H9 (cell line): Measurements from ENCODE around the gene LRFN2. TPM values are rescaled to one million over a fixed set of nuclear protein-coding genes. Genes with fewer than 3 reads are reported as not detected.

Experiments
- DNase-seq: peaks from one replicate; pipeline ENCODE4 v3.0.0-alpha.2; 2017
- H2AFZ ChIP-seq: one replicate; pipeline ENCODE4 v1.6.1; 2013; ENCODE audit warnings: mild to moderate bottlenecking, low read length, control low read depth, moderate library complexity
- H2AK5ac ChIP-seq: 2 replicates; pipeline ENCODE4 v1.6.1; 2013; ENCODE audit warnings: low read length, control low read depth, mixed read lengths; ENCODE audit not compliant: insufficient read length
- H2BK120ac ChIP-seq: one replicate; pipeline ENCODE4 v1.6.1; 2013; ENCODE audit warnings: low read depth, mild to moderate bottlenecking, low read length, control low read depth, inconsistent platforms; ENCODE audit not compliant: poor library complexity, severe bottlenecking
- H2BK12ac ChIP-seq: 2 replicates; pipeline ENCODE4 v1.6.1; 2013; ENCODE audit warnings: low read length, control low read depth, mixed read lengths, low read depth; ENCODE audit not compliant: insufficient read length
- H2BK15ac ChIP-seq: 2 replicates; pipeline ENCODE4 v1.6.1; 2013; ENCODE audit warnings: low read depth, low read length, control low read depth
- H2BK20ac ChIP-seq: one replicate; pipeline ENCODE4 v1.6.1; 2013; ENCODE audit warnings: low read depth, mild to moderate bottlenecking, low read length, control low read depth, inconsistent platforms; ENCODE audit not compliant: poor library complexity, severe bottlenecking
- H2BK5ac ChIP-seq: 2 replicates; pipeline ENCODE4 v1.6.1; 2013; ENCODE audit warnings: low read length, control low read depth, mixed read lengths; ENCODE audit not compliant: insufficient read length
- H3K14ac ChIP-seq: 2 replicates; pipeline ENCODE4 v1.6.1; 2013; ENCODE audit warnings: low read length, control low read depth; ENCODE audit not compliant: insufficient read depth
- H3K18ac ChIP-seq: 2 replicates; pipeline ENCODE4 v1.6.1; 2013; ENCODE audit warnings: low read depth, mild to moderate bottlenecking, mixed read lengths, low read length, control low read depth; ENCODE audit not compliant: insufficient read length
- H3K23ac ChIP-seq: 2 replicates; pipeline ENCODE4 v1.6.1; 2013; ENCODE audit warnings: low read length, control low read depth, mixed read lengths, low read depth; ENCODE audit not compliant: insufficient read length
- H3K23me2 ChIP-seq: 2 replicates; pipeline ENCODE4 v1.6.1; 2013; ENCODE audit warnings: low read depth, mild to moderate bottlenecking, mixed read lengths, low read length, control low read depth; ENCODE audit not compliant: insufficient read length, poor library complexity, severe bottlenecking
- H3K27ac ChIP-seq: 2 replicates; pipeline ENCODE4 v1.5.1; 2013; ENCODE audit warnings: low read length, control low read depth, mixed read lengths, low read depth; ENCODE audit not compliant: insufficient read length
- H3K27me3 ChIP-seq: 2 replicates; pipeline ENCODE4 v1.6.1; 2013; ENCODE audit warnings: low read length, control low read depth, inconsistent platforms; ENCODE audit not compliant: insufficient read depth
- H3K4ac ChIP-seq: 2 replicates; pipeline ENCODE4 v1.6.1; 2013; ENCODE audit warnings: low read depth, mild to moderate bottlenecking, control low read depth, inconsistent platforms, low read length, moderate library complexity
- H3K4me1 ChIP-seq: 2 replicates; pipeline ENCODE4 v1.6.1; 2013; ENCODE audit warnings: low read length, control low read depth, inconsistent platforms; ENCODE audit not compliant: insufficient read depth
- H3K4me2 ChIP-seq: 2 replicates; pipeline ENCODE4 v1.6.1; 2013; ENCODE audit warnings: low read length, control low read depth, mixed read lengths; ENCODE audit not compliant: insufficient read length, insufficient read depth
- H3K56ac ChIP-seq: 2 replicates; pipeline ENCODE4 v1.6.1; 2013; ENCODE audit warnings: low read depth, mild to moderate bottlenecking, mixed read lengths, low read length, control low read depth; ENCODE audit not compliant: insufficient read length
- H3K79me1 ChIP-seq: 2 replicates; pipeline ENCODE4 v1.6.1; 2013; ENCODE audit warnings: low read depth, mild to moderate bottlenecking, moderate library complexity, low read length, control low read depth, inconsistent platforms; ENCODE audit not compliant: insufficient read depth, poor library complexity, severe bottlenecking
- H3K79me2 ChIP-seq: 2 replicates; pipeline ENCODE4 v1.6.1; 2013; ENCODE audit warnings: low read length, control low read depth, inconsistent platforms; ENCODE audit not compliant: insufficient read depth
- H3K9ac ChIP-seq: 2 replicates; pipeline ENCODE4 v1.6.1; 2013; ENCODE audit warnings: low read length, control low read depth, mixed read lengths; ENCODE audit not compliant: insufficient read length; ENCODE audit errors: extremely low read depth
- H3K9me3 ChIP-seq: one replicate; pipeline ENCODE4 v1.6.1; 2013; ENCODE audit warnings: low read depth, low read length, inconsistent platforms; ENCODE audit not compliant: control insufficient read depth
- H3T11ph ChIP-seq: one replicate; pipeline ENCODE4 v1.6.1; 2013; ENCODE audit warnings: mild to moderate bottlenecking, low read length, control low read depth, inconsistent platforms
- H4K20me1 ChIP-seq: one replicate; pipeline ENCODE4 v1.6.1; 2013; ENCODE audit not compliant: control insufficient read depth, insufficient read length, insufficient read depth
- H4K5ac ChIP-seq: 2 replicates; pipeline ENCODE4 v1.6.1; 2013; ENCODE audit warnings: low read depth, mild to moderate bottlenecking, mixed read lengths, low read length, control low read depth; ENCODE audit not compliant: insufficient read length
- H4K8ac ChIP-seq: replicated peaks from 2 replicates; pipeline ENCODE4 v1.6.1; 2013; ENCODE audit warnings: low read length, control low read depth, mixed read lengths, low read depth; ENCODE audit not compliant: insufficient read length
- H4K91ac ChIP-seq: 2 replicates; pipeline ENCODE4 v1.6.1; 2013; ENCODE audit warnings: low read depth, mild to moderate bottlenecking, moderate library complexity, mixed read lengths, low read length, control low read depth; ENCODE audit not compliant: insufficient read length
- H3K27ac Mint-ChIP-seq, 3 experiments: 2 replicates in 2 of 3; 3 replicates in 1 of 3; pipeline ENCODE4 v1.8.0; 2020 to 2021; ENCODE audit warnings: mixed read lengths in 3 of 3, mild to moderate bottlenecking in 1 of 3, moderate library complexity in 1 of 3
- H3K27me3 Mint-ChIP-seq: 2 replicates; pipeline ENCODE4 v1.8.0; 2021; ENCODE audit warnings: low read depth, mild to moderate bottlenecking, moderate library complexity, mixed read lengths
- H3K36me3 Mint-ChIP-seq, 3 experiments: 2 replicates in 2 of 3; 3 replicates in 1 of 3; pipeline ENCODE4 v1.8.0; 2020 to 2021; ENCODE audit warnings: low read depth in 3 of 3, mixed read lengths in 3 of 3; ENCODE audit not compliant: insufficient read depth in 1 of 3
- H3K4me1 Mint-ChIP-seq, 2 experiments: 2 replicates each; pipeline ENCODE4 v1.8.0; 2020; ENCODE audit warnings: mixed read lengths in 2 of 2
- H3K4me3 Mint-ChIP-seq, 2 experiments: 2 replicates in 1 of 2; 3 replicates in 1 of 2; pipeline ENCODE4 v1.8.0; 2020 to 2021; ENCODE audit warnings: mild to moderate bottlenecking in 2 of 2, mixed read lengths in 2 of 2, moderate library complexity in 1 of 2
- H3K9me3 Mint-ChIP-seq, 2 experiments: 2 replicates in 1 of 2; 3 replicates in 1 of 2; pipeline ENCODE4 v1.8.0; 2020; ENCODE audit warnings: mild to moderate bottlenecking in 2 of 2, mixed read lengths in 2 of 2, moderate library complexity in 1 of 2
- CTCF ChIP-seq: fragments of 200-600 bp; sonication (generic); conservative IDR thresholded peaks from 3 replicates; pipeline ENCODE4 v1.8.0; 2021; ENCODE audit warnings: antibody characterized with exemption, mild to moderate bottlenecking
- WGBS: extraction: QIAGEN DNeasy Blood & Tissue Kit; methylation state at CpG from one replicate; pipeline ENCODE4 v1.1.7; 2013; ENCODE audit warnings: missing lambda C conversion rate, low lambda C conversion rate, mixed read lengths; ENCODE audit not compliant: insufficient read length; ENCODE audit errors: extremely low coverage; 5-methylcytosine and 5-hydroxymethylcytosine counted together
- total RNA-seq: library from RNA; stranded (reverse); gene quantifications from 2 replicates; pipeline ENCODE4 v1.2.1, GENCODE V29; 2021

The LRFN2 gene
- total RNA-seq, 1 experiment from 2014 or later: 0.11 TPM

- Histone ChIP-seq H3K27me3 (no peaks in the 10 kb centered on the region), H2BK15ac (no peak overlapping the region), H2AFZ (no peak overlapping the region), H3K79me2 (no peaks in the 10 kb centered on the region), H3K9ac (no peak overlapping the region), H3K4me1 (peaks cover 3% of the 10 kb centered on the region; the same call in 1 of the 2 replicates), H3K4me2 (no peak overlapping the region), H3K56ac (no peak overlapping the region), H4K8ac (no peak overlapping the region), H2BK20ac (no peak overlapping the region), H4K20me1 (no peaks in the 10 kb centered on the region), H3K27ac (no peak overlapping the region), H3K4ac (no peak overlapping the region), H3K23ac (no peak overlapping the region), H3K18ac (no peak overlapping the region), H2AK5ac (no peak overlapping the region), H4K5ac (no peak overlapping the region), H3T11ph (no peak overlapping the region), H2BK12ac (no peak overlapping the region), H3K79me1 (no peaks in the 10 kb centered on the region), H4K91ac (no peak overlapping the region), H3K9me3 (no peaks in the 10 kb centered on the region), H3K14ac (no peak overlapping the region), H2BK120ac (no peak overlapping the region), H3K23me2 (no peaks in the 10 kb centered on the region), H2BK5ac (no peak overlapping the region)
- no peak overlapping the region for H3K4me3 Mint-ChIP-seq
- H3K4me1 Mint-ChIP-seq: peaks cover 58 to 65% of the 10 kb centered on the region in 2 experiments
- H3K27ac Mint-ChIP-seq: peak overlapping the region in 1 of 3 experiments; percentile 28; a peak in 1 of 7 replicates
- WGBS: no CpG with 5 or more reads among the region's 1 CpG
- H3K36me3 Mint-ChIP-seq: no peaks in the 10 kb centered on the region
- no peak for TF ChIP-seq CTCF
- DNase-seq: peak; percentile 7
- no peaks in the 10 kb centered on the region for H3K9me3 Mint-ChIP-seq
- H3K27me3 Mint-ChIP-seq: peaks cover 13% of the 10 kb centered on the region
Measured at GRCh38 chr6:40341726-40342125, 245.4 kb downstream of the LRFN2 start.
